ENCODE data around the gene CCDC142. TPM values are rescaled to one million over a fixed set of nuclear protein-coding genes. Genes with fewer than 3 reads are reported as not detected.

The CCDC142 gene
- total RNA-seq, 3 donors from 2014 or later (not counting 1 experiment from before 2014, with no cell fraction given), result 14.9 to 25.2 (median 15.6) TPM

DNA sequence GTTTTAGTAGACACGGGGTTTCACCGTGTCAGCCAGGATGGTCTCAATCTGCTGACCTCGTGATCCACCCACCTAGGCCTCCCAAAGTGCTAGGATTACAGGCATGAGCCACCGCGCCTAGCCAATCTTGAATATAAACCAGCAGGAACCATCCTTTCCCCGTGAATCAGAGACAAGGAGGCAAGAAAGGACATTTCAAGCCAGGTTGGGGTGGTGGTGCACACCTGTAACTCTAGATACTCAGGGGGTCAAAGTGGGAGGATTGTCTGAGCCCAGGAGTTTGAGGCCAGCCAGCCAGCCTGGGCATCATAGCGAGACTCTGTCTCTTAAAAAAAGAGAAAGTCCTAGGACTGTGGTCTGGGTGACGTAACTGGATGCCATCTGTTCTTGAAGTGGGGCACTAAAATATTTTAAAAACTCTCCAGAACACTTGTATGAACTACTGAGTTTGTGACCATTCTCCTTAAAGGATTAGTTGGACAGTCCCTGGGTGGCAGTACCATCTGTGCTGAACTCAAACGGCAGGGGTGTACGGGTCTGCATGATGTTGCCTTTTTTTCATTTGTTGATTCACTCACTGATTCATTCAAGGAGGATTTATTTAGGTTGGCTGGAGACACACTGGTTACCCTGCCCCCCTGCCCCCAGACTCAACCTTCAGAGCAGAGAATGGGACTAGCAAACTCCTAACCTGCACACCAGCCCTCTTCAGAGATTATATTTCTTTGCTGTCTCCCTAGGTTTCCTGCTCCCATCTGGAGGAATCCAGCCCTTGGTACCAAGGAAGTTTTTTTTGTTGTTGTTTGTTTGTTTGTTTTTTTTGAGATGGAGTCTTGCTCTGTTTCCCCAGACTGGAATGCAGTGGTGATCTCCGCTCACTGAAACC is 28.5 kb upstream of the CCDC142 start:
- 38% methylated on average over 11 of the region's 11 CpGs for WGBS (ENCODE audit: insufficient coverage)
- peaks cover 35 to 55% of the 10 kb centered on the region in 2 donors for H3K27me3 Mint-ChIP-seq (ENCODE audit: low read depth in 2 of 2)

DNA sequence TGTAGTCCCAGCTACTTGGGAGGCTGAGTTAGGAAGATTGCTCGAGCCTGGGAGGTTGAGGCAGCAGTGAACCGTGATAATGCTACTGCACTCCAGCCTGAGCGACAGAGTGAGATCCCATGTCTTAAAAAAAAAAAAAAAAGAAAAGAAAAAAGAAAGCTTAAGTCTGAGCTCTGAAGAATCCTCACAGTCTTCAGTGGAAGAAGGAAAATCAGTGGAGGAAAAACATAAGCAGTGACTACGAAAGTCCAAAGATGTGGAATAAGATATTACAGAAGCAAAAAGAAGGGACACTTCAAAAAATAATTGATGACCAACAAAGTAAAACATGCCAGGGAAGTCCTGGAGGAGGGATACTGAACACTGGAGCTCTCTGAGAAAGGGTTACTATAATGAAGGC is 27.5 kb upstream of the CCDC142 start:
- TF ChIP-seq, protein P1, sequence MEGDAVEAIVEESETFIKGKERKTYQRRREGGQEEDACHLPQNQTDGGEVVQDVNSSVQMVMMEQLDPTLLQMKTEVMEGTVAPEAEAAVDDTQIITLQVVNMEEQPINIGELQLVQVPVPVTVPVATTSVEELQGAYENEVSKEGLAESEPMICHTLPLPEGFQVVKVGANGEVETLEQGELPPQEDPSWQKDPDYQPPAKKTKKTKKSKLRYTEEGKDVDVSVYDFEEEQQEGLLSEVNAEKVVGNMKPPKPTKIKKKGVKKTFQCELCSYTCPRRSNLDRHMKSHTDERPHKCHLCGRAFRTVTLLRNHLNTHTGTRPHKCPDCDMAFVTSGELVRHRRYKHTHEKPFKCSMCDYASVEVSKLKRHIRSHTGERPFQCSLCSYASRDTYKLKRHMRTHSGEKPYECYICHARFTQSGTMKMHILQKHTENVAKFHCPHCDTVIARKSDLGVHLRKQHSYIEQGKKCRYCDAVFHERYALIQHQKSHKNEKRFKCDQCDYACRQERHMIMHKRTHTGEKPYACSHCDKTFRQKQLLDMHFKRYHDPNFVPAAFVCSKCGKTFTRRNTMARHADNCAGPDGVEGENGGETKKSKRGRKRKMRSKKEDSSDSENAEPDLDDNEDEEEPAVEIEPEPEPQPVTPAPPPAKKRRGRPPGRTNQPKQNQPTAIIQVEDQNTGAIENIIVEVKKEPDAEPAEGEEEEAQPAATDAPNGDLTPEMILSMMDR (IDR thresholded peaks at IDR 0.05), result no peak
- H3K36me3 ChIP-seq (ENCODE audit: control insufficient read depth, insufficient read depth, low read length), result peaks cover 7% of the 10 kb centered on the region
- WGBS (ENCODE audit: insufficient coverage), result 85% methylated on average over 4 of the region's 4 CpGs
- Mint-ChIP-seq H3K27ac (no peak overlapping the region), H3K9me3 (no peaks in the 10 kb centered on the region), H3K4me3 (no peak overlapping the region), H3K27me3 (ENCODE audit: low read depth in 2 of 2) (peaks cover 29 to 45% of the 10 kb centered on the region in 2 donors), H3K36me3 (no peaks in the 10 kb centered on the region), H3K4me1 (peaks cover 28 to 33% of the 10 kb centered on the region in 2 donors)
- DNase-seq, result no peak
- H3K27me3 ChIP-seq (ENCODE audit: control insufficient read depth, insufficient read depth, low read length), result peaks cover 39% of the 10 kb centered on the region
- intact Hi-C loops (cut with micrococcal nuclease), result no loop called here
- H3K9me3 ChIP-seq (ENCODE audit: control insufficient read depth, insufficient read depth, low read length), result no peaks in the 10 kb centered on the region
- no peak overlapping the region for H3K4me3 ChIP-seq (ENCODE audit: low read length)
- ATAC-seq, result no peak
- H3K27ac ChIP-seq (ENCODE audit: low read length), result no peak overlapping the region
- H3K4me1 ChIP-seq (ENCODE audit: control insufficient read depth, insufficient read depth, low read length), result peaks cover 44% of the 10 kb centered on the region

More for the DNA sequence above, 28.5 kb upstream of the CCDC142 start:
- Mint-ChIP-seq H3K27ac (no peak overlapping the region), H3K4me1 (peaks cover 30 to 34% of the 10 kb centered on the region in 2 donors), H3K36me3 (no peaks in the 10 kb centered on the region), H3K4me3 (no peak overlapping the region), H3K9me3 (no peaks in the 10 kb centered on the region)
- peaks cover 46% of the 10 kb centered on the region for H3K27me3 ChIP-seq (ENCODE audit: control insufficient read depth, insufficient read depth, low read length)
- H3K36me3 ChIP-seq (ENCODE audit: control insufficient read depth, insufficient read depth, low read length), result no peaks in the 10 kb centered on the region
- H3K27ac ChIP-seq (ENCODE audit: low read length), result no peak overlapping the region
- TF ChIP-seq, protein P1 (IDR thresholded peaks at IDR 0.05), result no peak
- no peak overlapping the region for H3K4me3 ChIP-seq (ENCODE audit: low read length)
- no peak for ATAC-seq
- H3K9me3 ChIP-seq (ENCODE audit: control insufficient read depth, insufficient read depth, low read length), result no peaks in the 10 kb centered on the region
- intact Hi-C loops (cut with micrococcal nuclease), result no loop called here
- no peak for DNase-seq
- H3K4me1 ChIP-seq (ENCODE audit: control insufficient read depth, insufficient read depth, low read length), result peaks cover 43% of the 10 kb centered on the region

DNA sequence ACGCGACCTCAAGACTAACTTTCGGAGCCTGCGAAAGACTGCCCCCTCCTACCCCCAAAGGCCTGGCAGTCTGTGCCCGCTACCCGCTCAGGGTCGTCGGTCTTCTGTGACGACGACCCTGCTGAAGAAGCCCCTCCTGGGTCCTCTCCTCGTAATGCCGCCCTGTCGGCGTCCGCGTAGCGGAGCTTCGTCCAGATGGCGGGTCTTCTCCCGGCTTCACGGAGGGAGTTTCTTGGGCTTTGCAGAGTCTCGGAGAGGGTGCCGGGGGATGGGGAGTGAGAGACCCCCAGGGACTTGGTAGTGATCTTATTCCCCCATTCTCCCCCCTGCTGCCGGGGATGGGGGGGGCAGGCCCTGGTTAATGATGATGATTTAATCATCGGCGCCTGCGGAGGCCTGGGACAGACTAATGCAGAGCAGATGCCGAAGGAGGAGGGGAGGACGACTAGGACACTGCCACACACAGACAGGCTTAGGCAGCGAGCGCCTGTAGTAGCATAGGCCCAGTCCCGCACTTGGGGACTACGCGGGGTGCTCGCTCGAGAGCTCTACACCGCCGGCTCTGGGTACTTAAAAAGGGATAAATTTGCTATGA is 25.2 kb upstream of the CCDC142 start:
- peaks cover 38 to 52% of the 10 kb centered on the region in 2 donors for H3K4me1 Mint-ChIP-seq
- Histone ChIP-seq H3K4me3 (ENCODE audit: low read length) (peak overlapping the region; percentile 86), H3K36me3 (ENCODE audit: control insufficient read depth, insufficient read depth, low read length) (peaks cover 7% of the 10 kb centered on the region), H3K9me3 (ENCODE audit: control insufficient read depth, insufficient read depth, low read length) (no peaks in the 10 kb centered on the region), H3K4me1 (ENCODE audit: control insufficient read depth, insufficient read depth, low read length) (peaks cover 39% of the 10 kb centered on the region), H3K27me3 (ENCODE audit: control insufficient read depth, insufficient read depth, low read length) (peaks cover 18% of the 10 kb centered on the region), H3K27ac (ENCODE audit: low read length) (peak overlapping the region; percentile 97)
- DNase-seq, result peak in 1 of 2 donors; percentile 47
- peaks cover 25 to 35% of the 10 kb centered on the region in 2 donors for H3K27me3 Mint-ChIP-seq (ENCODE audit: low read depth in 2 of 2)
- intact Hi-C loops (cut with micrococcal nuclease), result loop anchor here (1.0 kb wide), 3 partner anchors 21 to 50 kb away; partner anchors contain the start of genes AUP1, HTRA2, TTC31 and WBP1
- no peaks in the 10 kb centered on the region for H3K36me3 Mint-ChIP-seq
- H3K27ac Mint-ChIP-seq, result peak overlapping the region; percentile 100
- H3K4me3 Mint-ChIP-seq, result peak overlapping the region; percentile 100
- TF ChIP-seq, protein P1 (IDR thresholded peaks at IDR 0.05), result no peak
- H3K9me3 Mint-ChIP-seq, result no peaks in the 10 kb centered on the region
- 18% methylated on average over 35 of the region's 38 CpGs for WGBS (ENCODE audit: insufficient coverage)
- ATAC-seq, result peak in 1 of 3 donors; percentile 4
